K562 (cell line): ENCODE results near the gene KARS1. TPM values are rescaled to one million over a fixed set of nuclear protein-coding genes. Genes with fewer than 3 reads are reported as not detected.
A peak's percentile ranks its signal among the peaks of the same experiment; 100 is the strongest.

Source experiments
- ARID1B ChIP-seq: fragments of 450-650 bp; IDR thresholded peaks from 2 replicates; pipeline ENCODE4 v1.6.1; 2016; ENCODE audit warnings: antibody characterized with exemption, mild to moderate bottlenecking, inconsistent platforms
- ARID3A ChIP-seq: IDR thresholded peaks from 2 replicates; pipeline ENCODE4 v1.6.1; 2012; ENCODE audit warnings: low read depth, low read length, improper control_type of control experiment, borderline replicate concordance
- BACH1 ChIP-seq: fragments of 200-800 bp; sonication (Bioruptor generic); IDR thresholded peaks from 2 replicates; pipeline ENCODE4 v1.6.1; 2016; ENCODE audit warnings: missing genetic modification characterization, missing compliant biosample characterization
- CAMTA2 ChIP-seq: fragments of 250-450 bp; sonication (Bioruptor Pico); conservative IDR thresholded peaks from 2 replicates; pipeline ENCODE4 v1.5.1; 2022
- CHD1 ChIP-seq: fragments of 200-600 bp; sonication (generic); IDR thresholded peaks from one replicate; pipeline ENCODE4 v1.6.1; 2012; ENCODE audit warnings: mild to moderate bottlenecking, moderate library complexity, low read length, inconsistent platforms
- CTBP1 ChIP-seq: fragments of 450-650 bp; IDR thresholded peaks from 2 replicates; pipeline ENCODE4 v1.6.1; 2016; ENCODE audit warnings: borderline replicate concordance
- DNMT1 ChIP-seq: fragments of 450-650 bp; IDR thresholded peaks from 2 replicates; pipeline ENCODE4 v1.6.1; 2016; ENCODE audit warnings: antibody characterized with exemption, mild to moderate bottlenecking
- FOXA1 ChIP-seq: fragments of 450-650 bp; IDR thresholded peaks from 2 replicates; pipeline ENCODE4 v1.6.1; 2016; ENCODE audit warnings: mild to moderate bottlenecking, borderline replicate concordance
- FOXK1 ChIP-seq: sonication (generic); formaldehyde crosslinking; IDR thresholded peaks from 2 replicates; pipeline ENCODE4 v1.8.0; 2022; ENCODE audit warnings: missing genetic modification reagents, mild to moderate bottlenecking, borderline replicate concordance
- FOXK2 ChIP-seq, 2 experiments: fragments of 450-650 bp; IDR thresholded peaks in 1 of 2; conservative IDR thresholded peaks in 1 of 2; 2 replicates each; pipeline ENCODE4 v1.6.1; 2016; ENCODE audit warnings: low read depth in 2 of 2, mild to moderate bottlenecking in 1 of 2
- GTF2B ChIP-seq: IDR thresholded peaks from 2 replicates; pipeline ENCODE4 v1.6.1; 2011; ENCODE audit not compliant: insufficient read length; ENCODE audit errors: extremely low read depth
- HNRNPLL ChIP-seq: fragments of 200-400 bp; formaldehyde crosslinking; IDR thresholded peaks from 2 replicates; pipeline ENCODE4 v1.6.1; 2017; ENCODE audit warnings: low read length, low read depth, mild to moderate bottlenecking; ENCODE audit not compliant: poor library complexity, severe bottlenecking
- ILK ChIP-seq: fragments of 450-650 bp; IDR thresholded peaks from 2 replicates; pipeline ENCODE4 v1.6.1; 2016; ENCODE audit warnings: missing genetic modification characterization, low read depth, mild to moderate bottlenecking, missing compliant biosample characterization, moderate library complexity, borderline replicate concordance
- MYBL2 ChIP-seq, 2 experiments: fragments of 450-650 bp in 1 of 2; sonication (generic) in 1 of 2; formaldehyde crosslinking in 1 of 2; IDR thresholded peaks; 2 replicates each; pipeline versions ENCODE4 v1.6.1 to v1.8.1; 2017 to 2022; ENCODE audit warnings: borderline replicate concordance in 1 of 2, inconsistent platforms in 1 of 2, low read depth in 1 of 2, mild to moderate bottlenecking in 1 of 2, missing genetic modification reagents in 1 of 2, moderate library complexity in 1 of 2
- PHB2 ChIP-seq: fragments of 450-650 bp; IDR thresholded peaks from 2 replicates; pipeline ENCODE4 v1.6.1; 2017; ENCODE audit warnings: low read depth
- RBM25 ChIP-seq: fragments of 200-400 bp; formaldehyde crosslinking; IDR thresholded peaks from 2 replicates; pipeline ENCODE4 v1.6.1; 2018; ENCODE audit warnings: low read length, low read depth, moderate library complexity; ENCODE audit not compliant: severe bottlenecking
- SRSF1 ChIP-seq: fragments of 200-400 bp; formaldehyde crosslinking; IDR thresholded peaks from 2 replicates; pipeline ENCODE4 v1.6.1; 2017; ENCODE audit warnings: mild to moderate bottlenecking, low read depth, low read length, moderate library complexity
- TFAM ChIP-seq: fragments of 250-450 bp; sonication (Bioruptor Pico); conservative IDR thresholded peaks from 2 replicates; pipeline ENCODE4 v1.5.0; 2021; ENCODE audit warnings: mild to moderate bottlenecking, moderate library complexity
- ZNF24 ChIP-seq: fragments of 450-650 bp; IDR thresholded peaks from 2 replicates; pipeline ENCODE4 v1.6.1; 2016
- ZNF584 ChIP-seq: fragments of 200-800 bp; sonication (Bioruptor generic); IDR thresholded peaks from 2 replicates; pipeline ENCODE4 v1.6.1; 2016; ENCODE audit warnings: low read depth, mild to moderate bottlenecking, missing genetic modification characterization, missing compliant biosample characterization
- ZSCAN32 ChIP-seq: fragments of 450-650 bp; formaldehyde crosslinking; IDR thresholded peaks from 2 replicates; pipeline ENCODE4 v1.4.0; 2020; ENCODE audit warnings: mild to moderate bottlenecking, moderate library complexity
- polyA plus RNA-seq, 8 experiments: library from polyadenylated mRNA; depleted of rRNA in 4 of 8; stranded (reverse) in 5 of 8; unstranded in 3 of 8; fragments of >200 nt; fragmentation: Nextera tagmentation in 2 of 8; fragmentation: Illumina TruSeq in 1 of 8; extraction: Ambion mirVana in 2 of 8; extraction: Trizol in 1 of 8; gene quantifications; 2 replicates each; pipeline versions ENCODE4 v1.2.1 to v1.2.3, GENCODE V29; 2011 to 2014; ENCODE audit warnings: inconsistent platforms in 1 of 8, missing spikeins in 1 of 8
- total RNA-seq, 7 experiments: library from RNA; depleted of rRNA in 6 of 7; stranded (reverse); fragments of >200 nt in 6 of 7; fragmentation: Illumina TruSeq in 2 of 7; extraction: Trizol in 2 of 7; gene quantifications; 2 replicates each; pipeline versions ENCODE4 v1.2.1 to v1.2.3, GENCODE V29; 2011 to 2021; ENCODE audit warnings: low replicate concordance in 1 of 7
- TF ChIP-seq, protein P1 (sequence below): fragments of 250-450 bp; sonication (Bioruptor Pico); IDR thresholded peaks from 2 replicates; pipeline ENCODE4 v1.4.0; 2020; ENCODE audit warnings: borderline replicate concordance
- TF ChIP-seq, protein P2 (sequence below): fragments of 250-450 bp; sonication (Bioruptor Pico); IDR thresholded peaks from 2 replicates; pipeline ENCODE4 v1.6.1; 2021; ENCODE audit warnings: mild to moderate bottlenecking
- TF ChIP-seq, protein P3 (sequence below): sonication (generic); formaldehyde crosslinking; IDR thresholded peaks from 2 replicates; pipeline ENCODE4 v1.9.0; 2022; ENCODE audit warnings: mild to moderate bottlenecking, missing genetic modification reagents
- TF ChIP-seq, protein P4 (sequence below): fragments of 250-450 bp; sonication (Bioruptor Pico); IDR thresholded peaks from 2 replicates; pipeline ENCODE4 v1.8.0; 2021; ENCODE audit warnings: borderline replicate concordance, mild to moderate bottlenecking, moderate library complexity; ENCODE audit not compliant: poor library complexity, severe bottlenecking

The KARS1 gene
- total and polyA plus RNA-seq, 9 of the 15 experiments (the other 6 are each of a cell fraction or from before 2014, with no cell fraction given): 223 to 386 (median 304) TPM

GRCh38 chr16:75578212-75578611, 69.3 kb downstream of the KARS1 start (continued):
- no peak for TF ChIP-seq DNMT1
- TF ChIP-seq, protein P1, sequence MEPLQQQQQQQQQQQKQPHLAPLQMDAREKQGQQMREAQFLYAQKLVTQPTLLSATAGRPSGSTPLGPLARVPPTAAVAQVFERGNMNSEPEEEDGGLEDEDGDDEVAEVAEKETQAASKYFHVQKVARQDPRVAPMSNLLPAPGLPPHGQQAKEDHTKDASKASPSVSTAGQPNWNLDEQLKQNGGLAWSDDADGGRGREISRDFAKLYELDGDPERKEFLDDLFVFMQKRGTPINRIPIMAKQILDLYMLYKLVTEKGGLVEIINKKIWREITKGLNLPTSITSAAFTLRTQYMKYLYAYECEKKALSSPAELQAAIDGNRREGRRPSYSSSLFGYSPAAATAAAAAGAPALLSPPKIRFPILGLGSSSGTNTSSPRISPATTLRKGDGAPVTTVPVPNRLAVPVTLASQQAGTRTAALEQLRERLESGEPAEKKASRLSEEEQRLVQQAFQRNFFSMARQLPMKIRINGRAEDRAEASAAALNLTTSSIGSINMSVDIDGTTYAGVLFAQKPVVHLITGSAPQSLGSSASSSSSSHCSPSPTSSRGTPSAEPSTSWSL (CRISPR knock-in tag): no peak
- TF ChIP-seq BACH1 (tag): no peak
- TF ChIP-seq MYBL2 (IDR thresholded peaks at IDR 0.05; ENCODE audit: low read depth): no peak
- no peak for TF ChIP-seq MYBL2 (CRISPR knock-in tag; IDR thresholded peaks at IDR 0.05; ENCODE audit: borderline replicate concordance)
- no peak for TF ChIP-seq RBM25
- TF ChIP-seq ILK (tag): no peak
- TF ChIP-seq SRSF1: no peak
- no peak for TF ChIP-seq ARID3A
- TF ChIP-seq, protein P2, sequence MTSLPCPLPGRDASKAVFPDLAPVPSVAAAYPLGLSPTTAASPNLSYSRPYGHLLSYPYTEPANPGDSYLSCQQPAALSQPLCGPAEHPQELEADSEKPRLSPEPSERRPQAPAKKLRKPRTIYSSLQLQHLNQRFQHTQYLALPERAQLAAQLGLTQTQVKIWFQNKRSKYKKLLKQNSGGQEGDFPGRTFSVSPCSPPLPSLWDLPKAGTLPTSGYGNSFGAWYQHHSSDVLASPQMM (CRISPR knock-in tag): no peak
- TF ChIP-seq FOXK1 (CRISPR knock-in tag): no peak
- TF ChIP-seq CAMTA2: no peak
- no peak for TF ChIP-seq HNRNPLL
- peak; percentile 92 for TF ChIP-seq ARID1B
- no peak for TF ChIP-seq ZSCAN32 (CRISPR knock-in tag)
- TF ChIP-seq, protein P3, sequence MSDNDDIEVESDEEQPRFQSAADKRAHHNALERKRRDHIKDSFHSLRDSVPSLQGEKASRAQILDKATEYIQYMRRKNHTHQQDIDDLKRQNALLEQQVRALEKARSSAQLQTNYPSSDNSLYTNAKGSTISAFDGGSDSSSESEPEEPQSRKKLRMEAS (CRISPR knock-in tag): no peak
- TF ChIP-seq TFAM (CRISPR knock-in tag): no peak
- TF ChIP-seq FOXA1: no peak
- no peak for TF ChIP-seq FOXK2 (conservative IDR thresholded peaks at IDR 0.05 in 1 of 2, IDR thresholded peaks at IDR 0.05 in 1 of 2; ENCODE audit: low read depth in 2 of 2)
- TF ChIP-seq, protein P4, sequence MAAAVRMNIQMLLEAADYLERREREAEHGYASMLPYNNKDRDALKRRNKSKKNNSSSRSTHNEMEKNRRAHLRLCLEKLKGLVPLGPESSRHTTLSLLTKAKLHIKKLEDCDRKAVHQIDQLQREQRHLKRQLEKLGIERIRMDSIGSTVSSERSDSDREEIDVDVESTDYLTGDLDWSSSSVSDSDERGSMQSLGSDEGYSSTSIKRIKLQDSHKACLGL: no peak
- no peak for TF ChIP-seq ZNF584 (CRISPR knock-in tag)
- no peak for TF ChIP-seq ZNF24
- TF ChIP-seq CTBP1: peak; percentile 74
- no peak for TF ChIP-seq PHB2
- TF ChIP-seq GTF2B: no peak
- TF ChIP-seq CHD1: no peak
